Activated naive CD4-positive, alpha-beta T cell treated with anti-CD3 and anti-CD28 coated beads, Interleukin-2, amount 10 ng/mL, durations not matched to agents 5 hours and 36 hours (primary cell): ENCODE data around the gene PTPRD. TPM values are rescaled to one million over a fixed set of nuclear protein-coding genes. Genes with fewer than 3 reads are reported as not detected.

Experiments used
- total RNA-seq, 2 experiments: library from RNA; stranded (reverse); gene quantifications; one replicate each; pipeline ENCODE4 v1.2.3, GENCODE V29; 2021

The PTPRD gene
- total RNA-seq, result not detected

DNA sequence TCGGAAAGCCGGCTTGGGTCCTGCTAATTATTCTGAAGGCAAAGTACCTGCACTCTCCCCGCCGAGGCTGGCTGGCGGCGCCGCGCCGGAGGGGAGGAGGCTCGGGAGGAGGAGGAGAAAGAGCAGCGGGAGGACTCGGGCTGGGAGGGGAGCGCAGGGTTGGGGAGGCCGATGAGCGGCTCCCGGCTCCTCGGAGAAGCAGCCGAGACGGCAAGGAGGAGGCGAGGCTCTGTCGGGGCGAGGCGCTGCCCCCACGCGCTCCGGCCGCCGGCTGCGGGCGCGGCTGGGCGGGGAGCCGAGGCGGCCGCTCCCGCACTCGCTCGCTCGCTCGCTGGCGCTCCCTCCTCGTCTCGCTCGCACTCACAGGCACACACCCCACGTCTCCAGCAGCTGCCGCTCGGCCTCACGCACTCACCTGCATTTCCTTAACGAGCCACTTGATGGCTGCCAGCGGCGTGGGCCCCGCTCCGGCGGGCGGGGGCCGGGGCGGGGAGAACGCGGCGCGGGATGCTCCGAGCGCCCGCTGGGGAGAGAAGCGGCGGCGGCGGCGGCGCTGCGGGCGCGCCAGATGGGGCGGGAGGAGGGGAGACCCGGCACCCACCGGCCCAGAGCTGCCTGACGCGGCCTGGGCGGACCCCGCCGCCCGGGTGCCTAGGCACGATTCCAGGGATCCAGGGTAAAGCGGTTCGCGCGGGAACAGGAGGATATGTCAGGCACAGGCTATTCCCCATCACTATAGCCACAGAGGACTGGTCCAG is at the start of gene PTPRD:
PTPRD (minus strand) TSS at position 362 of the 758 bp plus-strand sequence.

